DND-41 (cell line): Measurements from ENCODE around the gene RIMKLB.

Experiments
- CTCF ChIP-seq: IDR thresholded peaks from 2 replicates; pipeline ENCODE4 v1.5.1; 2012; ENCODE audit warnings: borderline replicate concordance, low read length, moderate library complexity, mild to moderate bottlenecking; ENCODE audit not compliant: poor library complexity, severe bottlenecking; ENCODE audit errors: extremely low read depth
- EZH2 ChIP-seq: IDR thresholded peaks from 3 replicates; pipeline ENCODE4 v1.6.1; 2012; ENCODE audit warnings: borderline replicate concordance, low read depth, mild to moderate bottlenecking, moderate library complexity, low read length, inconsistent platforms; ENCODE audit not compliant: severe bottlenecking

DNA sequence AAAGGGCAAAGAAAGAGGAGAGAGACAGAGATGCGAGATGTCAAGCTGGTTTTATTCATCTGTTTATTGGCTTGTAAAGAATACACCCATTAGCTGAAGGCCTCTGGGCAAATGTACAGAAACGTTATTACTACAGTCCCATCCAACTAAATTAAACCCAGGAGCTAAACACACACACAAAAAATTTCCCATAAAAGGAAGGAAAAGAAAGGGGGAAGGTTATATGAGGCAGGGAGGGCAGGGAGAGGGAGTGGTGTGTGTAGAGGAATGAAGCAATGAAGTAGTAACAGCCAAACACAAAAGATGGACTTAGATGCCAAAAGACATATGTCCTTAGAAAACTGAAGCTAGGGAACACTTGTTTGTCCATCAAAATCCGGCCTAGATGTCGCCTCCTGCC lies 32.0 kb upstream of the RIMKLB start:
- TF ChIP-seq CTCF (no peak), EZH2 (no peak)
